ENCODE data around the gene KANSL1L.

- TF ChIP-seq GABPA (IDR thresholded peaks at IDR 0.05; ENCODE audit: low read depth) (no peak), REST (IDR thresholded peaks at IDR 0.05; ENCODE audit: insufficient replicate concordance, low read depth) (no peak), CTCF (IDR thresholded peaks at IDR 0.05; ENCODE audit: insufficient read depth, low read length) (no peak)
Observed at GRCh38 chr2:210210185-210210584, 39.0 kb upstream of the KANSL1L start.
